SU-DHL-6 (cell line): ENCODE results near the gene AMN1.
"Not testable (repeated sequence)": the region's sequence is repeated elsewhere in the genome, so short reads cannot be mapped to it uniquely, and the experiment has no call there.

Source experiments
- H2AFZ ChIP-seq: fragments of 200-600 bp; sonication (generic); 2 replicates; pipeline ENCODE4 v1.6.1; 2014; ENCODE audit warnings: low read depth, mild to moderate bottlenecking, moderate library complexity, mixed read lengths, antibody characterized with exemption, low read length; ENCODE audit not compliant: severe bottlenecking
- H3F3A ChIP-seq: fragments of 200-600 bp; shearing (Covaris generic); 2 replicates; pipeline ENCODE4 v1.6.0; 2016; ENCODE audit warnings: antibody characterized with exemption, mild to moderate bottlenecking; ENCODE audit not compliant: insufficient read depth
- H3K27ac ChIP-seq: fragments of 200-600 bp; sonication (generic); 2 replicates; pipeline ENCODE4 v1.5.1; 2016; ENCODE audit warnings: low read depth, mild to moderate bottlenecking, low read length, moderate library complexity, mixed read lengths
- H3K27me3 ChIP-seq: fragments of 200-600 bp; sonication (generic), shearing (Covaris generic); 2 replicates; pipeline ENCODE4 v1.6.0; 2014; ENCODE audit warnings: mild to moderate bottlenecking, low read length
- H3K36me3 ChIP-seq: fragments of 200-600 bp; sonication (generic); 2 replicates; pipeline ENCODE4 v1.6.1; 2014; ENCODE audit warnings: mild to moderate bottlenecking, low read length, mixed read lengths
- H3K4me2 ChIP-seq: fragments of 300-600, 200-600 bp; shearing (Covaris generic), sonication (generic); 2 replicates; pipeline ENCODE4 v1.6.0; 2014; ENCODE audit warnings: low read length, low read depth, mild to moderate bottlenecking; ENCODE audit not compliant: poor library complexity, severe bottlenecking
- H3K4me3 ChIP-seq: fragments of 200-600 bp; sonication (generic); 2 replicates; pipeline ENCODE4 v1.5.1; 2014; ENCODE audit warnings: antibody characterized with exemption, low read length, mild to moderate bottlenecking, mixed read lengths; ENCODE audit not compliant: insufficient read depth, poor library complexity, severe bottlenecking
- H3K79me2 ChIP-seq: fragments of 200-600 bp; sonication (generic); 2 replicates; pipeline ENCODE4 v1.6.1; 2014; ENCODE audit warnings: mild to moderate bottlenecking, low read length, moderate library complexity; ENCODE audit not compliant: insufficient read depth
- H3K9ac ChIP-seq: fragments of 200-600 bp; sonication (generic); 2 replicates; pipeline ENCODE4 v1.7.0; 2014; ENCODE audit warnings: mild to moderate bottlenecking, low read length
- H3K9me2 ChIP-seq: fragments of 200-600 bp; sonication (generic); replicated peaks from 2 replicates; pipeline ENCODE4 v1.6.1; 2014; ENCODE audit warnings: low read length; ENCODE audit not compliant: insufficient read depth
- H3K9me3 ChIP-seq: fragments of 200-600 bp; sonication (generic); 2 replicates; pipeline ENCODE4 v1.6.1; 2014; ENCODE audit warnings: low read length, mixed read lengths; ENCODE audit not compliant: insufficient read depth
- H4K20me1 ChIP-seq: fragments of 200-600 bp; sonication (generic); 2 replicates; pipeline ENCODE4 v1.6.1; 2014; ENCODE audit warnings: low read depth, mild to moderate bottlenecking, antibody characterized with exemption, low read length, moderate library complexity, mixed read lengths
- CTCF ChIP-seq: fragments of 200-600 bp; sonication (generic); IDR thresholded peaks from one replicate; pipeline ENCODE4 v1.5.1; 2017; ENCODE audit warnings: antibody characterized with exemption, mild to moderate bottlenecking, low read length, moderate library complexity; ENCODE audit not compliant: insufficient read depth, poor library complexity, severe bottlenecking
- EZH2phosphoT487 ChIP-seq: fragments of 200-600 bp; sonication (generic), shearing (Covaris generic); conservative IDR thresholded peaks from 2 replicates; pipeline ENCODE4 v1.6.1; 2018; ENCODE audit warnings: mild to moderate bottlenecking, antibody characterized with exemption, low read length, moderate library complexity, mixed read lengths

The AMN1 gene

GRCh38 chr12:31732926-31733548, 4.2 kb upstream of the AMN1 start:
- Histone ChIP-seq H3K9me2 (no peaks in the 10 kb centered on the region), H3K4me2 (no peak overlapping the region), H4K20me1 (no peaks in the 10 kb centered on the region), H3K79me2 (no peaks in the 10 kb centered on the region), H3K27me3 (no peaks in the 10 kb centered on the region), H3K27ac (no peak overlapping the region), H3K36me3 (no peaks in the 10 kb centered on the region), H3F3A (no peaks in the 10 kb centered on the region), H3K9ac (no peak overlapping the region), H2AFZ (no peak overlapping the region), H3K9me3 (no peaks in the 10 kb centered on the region), H3K4me3 (no peak overlapping the region)
- TF ChIP-seq CTCF (no peak), EZH2phosphoT487 (no peak)

- not testable (repeated sequence) for H3K4me2 ChIP-seq, H3K9ac ChIP-seq, H3K4me3 ChIP-seq, H3K36me3 ChIP-seq, H3K79me2 ChIP-seq, H2AFZ ChIP-seq, H3K27me3 ChIP-seq, H3K27ac ChIP-seq, H3K9me3 ChIP-seq, H4K20me1 ChIP-seq, H3K9me2 ChIP-seq
- peaks cover 12% of the 10 kb centered on the region for H3F3A ChIP-seq
Observed at GRCh38 chr12:31731203-31731602, 2.4 kb upstream of the AMN1 start.

GRCh38 chr12:31729705-31730104, 884 bp upstream of the AMN1 start:
- H3F3A ChIP-seq: peaks cover 12% of the 10 kb centered on the region
- H3K9me3 ChIP-seq: no peaks in the 10 kb centered on the region
- no peaks in the 10 kb centered on the region for H4K20me1 ChIP-seq
- H3K4me3 ChIP-seq: peak overlapping the region; percentile 75
- peak overlapping the region; percentile 66 for H3K9ac ChIP-seq
- H3K36me3 ChIP-seq: no peaks in the 10 kb centered on the region
- H3K27me3 ChIP-seq: no peaks in the 10 kb centered on the region
- no peaks in the 10 kb centered on the region for H3K79me2 ChIP-seq
- peak overlapping the region; percentile 62 for H2AFZ ChIP-seq
- H3K27ac ChIP-seq: peak overlapping the region; percentile 37; the same call in 1 of the 2 replicates
- H3K9me2 ChIP-seq: no peaks in the 10 kb centered on the region
- peak overlapping the region; percentile 81 for H3K4me2 ChIP-seq
- TF ChIP-seq EZH2phosphoT487: no peak
- TF ChIP-seq CTCF: no peak

GRCh38 chr12:31728289-31728916, 418 bp downstream of the AMN1 start:
- Histone ChIP-seq H3K79me2 (no peaks in the 10 kb centered on the region), H3K27ac (peak overlapping the region; percentile 85), H3K9ac (peak overlapping the region; percentile 95), H3K27me3 (no peaks in the 10 kb centered on the region), H3K36me3 (no peaks in the 10 kb centered on the region), H3K9me3 (no peaks in the 10 kb centered on the region), H2AFZ (peak overlapping the region; percentile 61), H3K4me3 (peak overlapping the region; percentile 91), H3K4me2 (peak overlapping the region; percentile 78), H3F3A (peaks cover 12% of the 10 kb centered on the region), H3K9me2 (no peaks in the 10 kb centered on the region), H4K20me1 (no peaks in the 10 kb centered on the region)
- TF ChIP-seq CTCF (no peak), EZH2phosphoT487 (no peak)
